HepG2 (cell line): Measurements from ENCODE around the gene TTC23L. TPM values are rescaled to one million over a fixed set of nuclear protein-coding genes. Genes with fewer than 3 reads are reported as not detected.

ENCODE experiments used
- BORCS8-MEF2B ChIP-seq: sonication (generic); formaldehyde crosslinking; IDR thresholded peaks from 2 replicates; pipeline ENCODE4 v1.8.0; 2022; ENCODE audit warnings: mild to moderate bottlenecking, missing genetic modification reagents
- CREB1 ChIP-seq, 2 experiments: fragments of 450-650 bp in 1 of 2; IDR thresholded peaks; 2 replicates each; pipeline ENCODE4 v1.6.1; 2016 to 2017; ENCODE audit warnings: control low read depth in 1 of 2, mild to moderate bottlenecking in 1 of 2, missing compliant biosample characterization in 1 of 2, missing genetic modification characterization in 1 of 2
- CREM ChIP-seq, 2 experiments: sonication (generic) in 1 of 2; formaldehyde crosslinking in 1 of 2; IDR thresholded peaks; 2 replicates each; pipeline versions ENCODE4 v1.4.0 to v1.6.1; 2016 to 2020; ENCODE audit warnings: antibody characterized with exemption in 1 of 2, mild to moderate bottlenecking in 1 of 2, missing genetic modification reagents in 1 of 2
- DNMT3B ChIP-seq: conservative IDR thresholded peaks from 2 replicates; pipeline ENCODE4 v1.6.1; 2016; ENCODE audit warnings: missing biosample characterization, control low read depth
- KLF9 ChIP-seq: IDR thresholded peaks from 2 replicates; pipeline ENCODE4 v1.6.1; 2016; ENCODE audit warnings: low read depth
- PAWR ChIP-seq: sonication (generic); formaldehyde crosslinking; IDR thresholded peaks from 2 replicates; pipeline ENCODE4 v1.4.0; 2020; ENCODE audit warnings: missing genetic modification reagents, mild to moderate bottlenecking, borderline replicate concordance
- SNAI1 ChIP-seq: sonication (generic); formaldehyde crosslinking; IDR thresholded peaks from 2 replicates; pipeline ENCODE4 v1.5.0; 2020; ENCODE audit warnings: mild to moderate bottlenecking, missing genetic modification reagents, borderline replicate concordance
- SP140L ChIP-seq: sonication (generic); formaldehyde crosslinking; IDR thresholded peaks from 2 replicates; pipeline ENCODE4 v1.4.0; 2020; ENCODE audit warnings: missing genetic modification reagents, borderline replicate concordance
- ZMAT3 ChIP-seq: sonication (generic); formaldehyde crosslinking; conservative IDR thresholded peaks from 2 replicates; pipeline ENCODE4 v1.7.0; 2021; ENCODE audit warnings: missing genetic modification reagents
- ZNF816 ChIP-seq: sonication (generic); formaldehyde crosslinking; IDR thresholded peaks from 2 replicates; pipeline ENCODE4 v1.8.0; 2022; ENCODE audit warnings: missing genetic modification reagents, mild to moderate bottlenecking, borderline replicate concordance
- polyA plus RNA-seq, 8 experiments: library from polyadenylated mRNA; depleted of rRNA in 3 of 8; stranded (reverse) in 7 of 8; unstranded in 1 of 8; fragments of >200 nt; fragmentation: Illumina TruSeq in 4 of 8; extraction: Trizol in 4 of 8; gene quantifications; 2 replicates each; pipeline versions ENCODE4 v1.2.1 to v1.2.3, GENCODE V29; 2011 to 2016; ENCODE audit warnings: low read depth in 4 of 8, missing spikeins in 1 of 8, mixed read lengths in 1 of 8; ENCODE audit not compliant: insufficient read depth in 1 of 8
- total RNA-seq, 5 experiments: library from RNA; depleted of rRNA; stranded (reverse); fragments of >200 nt; fragmentation: Illumina TruSeq; extraction: Trizol; gene quantifications; 2 replicates each; pipeline ENCODE4 v1.2.3, GENCODE V29; 2016; ENCODE audit warnings: low read depth in 1 of 5
- TF ChIP-seq, protein P1 (sequence below): sonication (generic); formaldehyde crosslinking; IDR thresholded peaks from 2 replicates; pipeline ENCODE4 v1.4.0; 2020; ENCODE audit warnings: missing genetic modification reagents
- TF ChIP-seq, protein P2 (sequence below): sonication (generic); formaldehyde crosslinking; IDR thresholded peaks from 2 replicates; pipeline ENCODE4 v1.8.0; 2022; ENCODE audit warnings: missing genetic modification reagents, low read depth, mild to moderate bottlenecking, borderline replicate concordance
- TF ChIP-seq, protein P3 (sequence below): sonication (generic); formaldehyde crosslinking; IDR thresholded peaks from 2 replicates; pipeline ENCODE4 v1.5.0; 2020; ENCODE audit warnings: missing genetic modification reagents
- TF ChIP-seq, protein P4 (sequence below): sonication (generic); formaldehyde crosslinking; IDR thresholded peaks from 2 replicates; pipeline ENCODE4 v1.5.0; 2020; ENCODE audit warnings: mild to moderate bottlenecking, missing genetic modification reagents
- TF ChIP-seq, protein P5 (sequence below): sonication (generic); formaldehyde crosslinking; IDR thresholded peaks from 2 replicates; pipeline ENCODE4 v1.8.1; 2023; ENCODE audit warnings: mild to moderate bottlenecking, moderate library complexity, missing genetic modification reagents
- TF ChIP-seq, protein P6 (sequence below), 2 experiments: fragments of 450-650 bp in 1 of 2; sonication (generic) in 1 of 2; formaldehyde crosslinking; IDR thresholded peaks; 2 replicates each; pipeline versions ENCODE4 v1.5.0 to v1.8.0; 2020 to 2022; ENCODE audit warnings: mild to moderate bottlenecking in 1 of 2, missing genetic modification reagents in 1 of 2

Gene TTC23L
- total and polyA plus RNA-seq, 2 of the 13 experiments (the other 11 are each of a cell fraction or from before 2014, with no cell fraction given) = 0.37 to 1.4 TPM

DNA sequence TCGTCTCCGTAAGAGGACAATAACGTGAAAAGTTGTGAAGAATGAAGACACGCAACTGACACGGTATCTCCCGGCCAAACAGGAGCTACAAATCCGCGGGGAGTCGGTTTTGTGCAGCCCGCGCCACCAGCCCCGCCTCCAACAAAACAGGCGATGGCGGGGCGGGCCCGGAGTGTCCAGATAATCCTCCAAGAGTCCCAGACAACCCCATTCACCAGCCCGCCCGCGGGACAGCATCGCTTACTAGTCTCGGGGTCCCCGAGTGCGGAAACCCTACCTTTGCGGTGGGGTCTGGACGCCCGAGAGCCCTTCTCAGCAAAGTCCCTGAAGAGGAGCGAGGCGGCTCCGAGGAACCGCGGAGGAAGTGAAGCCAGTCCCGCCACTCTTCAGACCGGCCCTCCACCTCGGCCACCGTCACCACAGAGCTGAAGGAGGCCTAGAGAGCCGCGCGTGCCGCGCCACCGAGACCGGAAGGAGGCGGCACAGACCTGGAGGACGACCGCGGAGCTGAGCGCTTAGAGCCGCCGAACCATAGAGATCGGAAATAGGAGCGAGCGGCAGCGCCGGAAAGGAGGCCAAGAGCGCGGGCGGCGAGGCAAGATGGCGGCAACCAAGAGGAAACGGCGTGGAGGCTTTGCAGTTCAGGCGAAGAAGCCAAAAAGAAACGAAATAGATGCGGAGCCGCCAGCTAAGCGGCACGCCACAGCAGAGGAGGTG is 76.3 kb downstream of the TTC23L start, which contains the start of the genes BRIX1 and RAD1 (continued):
- peak; percentile 60; the same call in 1 of the 2 replicates for TF ChIP-seq BORCS8-MEF2B (CRISPR knock-in tag)
- peak; percentile 84; the same call in 1 of the 2 replicates for TF ChIP-seq PAWR (CRISPR knock-in tag)
- TF ChIP-seq CREM (IDR thresholded peaks at IDR 0.05) = peak; percentile 86
- TF ChIP-seq CREM (CRISPR knock-in tag; IDR thresholded peaks at IDR 0.05) = no peak
- TF ChIP-seq SP140L (CRISPR knock-in tag) = peak; percentile 26; the same call in 1 of the 2 replicates
- TF ChIP-seq SNAI1 (CRISPR knock-in tag) = peak; percentile 64; the same call in 1 of the 2 replicates
- TF ChIP-seq, protein P1, sequence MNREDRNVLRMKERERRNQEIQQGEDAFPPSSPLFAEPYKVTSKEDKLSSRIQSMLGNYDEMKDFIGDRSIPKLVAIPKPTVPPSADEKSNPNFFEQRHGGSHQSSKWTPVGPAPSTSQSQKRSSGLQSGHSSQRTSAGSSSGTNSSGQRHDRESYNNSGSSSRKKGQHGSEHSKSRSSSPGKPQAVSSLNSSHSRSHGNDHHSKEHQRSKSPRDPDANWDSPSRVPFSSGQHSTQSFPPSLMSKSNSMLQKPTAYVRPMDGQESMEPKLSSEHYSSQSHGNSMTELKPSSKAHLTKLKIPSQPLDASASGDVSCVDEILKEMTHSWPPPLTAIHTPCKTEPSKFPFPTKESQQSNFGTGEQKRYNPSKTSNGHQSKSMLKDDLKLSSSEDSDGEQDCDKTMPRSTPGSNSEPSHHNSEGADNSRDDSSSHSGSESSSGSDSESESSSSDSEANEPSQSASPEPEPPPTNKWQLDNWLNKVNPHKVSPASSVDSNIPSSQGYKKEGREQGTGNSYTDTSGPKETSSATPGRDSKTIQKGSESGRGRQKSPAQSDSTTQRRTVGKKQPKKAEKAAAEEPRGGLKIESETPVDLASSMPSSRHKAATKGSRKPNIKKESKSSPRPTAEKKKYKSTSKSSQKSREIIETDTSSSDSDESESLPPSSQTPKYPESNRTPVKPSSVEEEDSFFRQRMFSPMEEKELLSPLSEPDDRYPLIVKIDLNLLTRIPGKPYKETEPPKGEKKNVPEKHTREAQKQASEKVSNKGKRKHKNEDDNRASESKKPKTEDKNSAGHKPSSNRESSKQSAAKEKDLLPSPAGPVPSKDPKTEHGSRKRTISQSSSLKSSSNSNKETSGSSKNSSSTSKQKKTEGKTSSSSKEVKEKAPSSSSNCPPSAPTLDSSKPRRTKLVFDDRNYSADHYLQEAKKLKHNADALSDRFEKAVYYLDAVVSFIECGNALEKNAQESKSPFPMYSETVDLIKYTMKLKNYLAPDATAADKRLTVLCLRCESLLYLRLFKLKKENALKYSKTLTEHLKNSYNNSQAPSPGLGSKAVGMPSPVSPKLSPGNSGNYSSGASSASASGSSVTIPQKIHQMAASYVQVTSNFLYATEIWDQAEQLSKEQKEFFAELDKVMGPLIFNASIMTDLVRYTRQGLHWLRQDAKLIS = no peak; the same call in 1 of the 2 replicates
- 0 out of 2 replicates have a peak, but pooled peaks have one; percentile 54 for TF ChIP-seq ZNF816
- TF ChIP-seq ZMAT3 (CRISPR knock-in tag) = peak; percentile 40; the same call in 1 of the 2 replicates
- peak; percentile 55; the same call in 1 of the 2 replicates for TF ChIP-seq CREB1 (IDR thresholded peaks at IDR 0.05)
- peak; percentile 73; the same call in 1 of the 2 replicates for TF ChIP-seq CREB1 (CRISPR knock-in tag; IDR thresholded peaks at IDR 0.05)
- TF ChIP-seq, protein P2, sequence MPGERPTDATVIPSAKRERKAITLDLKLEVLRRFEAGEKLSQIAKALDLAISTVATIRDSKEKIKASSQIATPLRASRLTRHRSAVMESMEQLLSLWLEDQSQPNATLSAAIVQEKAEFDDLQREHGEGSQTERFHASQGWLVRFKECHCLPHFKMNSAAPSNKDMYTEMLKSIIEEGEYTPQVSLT (CRISPR knock-in tag) = no peak
- peak; percentile 74 for TF ChIP-seq DNMT3B (CRISPR knock-in tag)
- TF ChIP-seq, protein P3, sequence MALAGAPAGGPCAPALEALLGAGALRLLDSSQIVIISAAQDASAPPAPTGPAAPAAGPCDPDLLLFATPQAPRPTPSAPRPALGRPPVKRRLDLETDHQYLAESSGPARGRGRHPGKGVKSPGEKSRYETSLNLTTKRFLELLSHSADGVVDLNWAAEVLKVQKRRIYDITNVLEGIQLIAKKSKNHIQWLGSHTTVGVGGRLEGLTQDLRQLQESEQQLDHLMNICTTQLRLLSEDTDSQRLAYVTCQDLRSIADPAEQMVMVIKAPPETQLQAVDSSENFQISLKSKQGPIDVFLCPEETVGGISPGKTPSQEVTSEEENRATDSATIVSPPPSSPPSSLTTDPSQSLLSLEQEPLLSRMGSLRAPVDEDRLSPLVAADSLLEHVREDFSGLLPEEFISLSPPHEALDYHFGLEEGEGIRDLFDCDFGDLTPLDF (CRISPR knock-in tag) = peak; percentile 94
- TF ChIP-seq, protein P4, sequence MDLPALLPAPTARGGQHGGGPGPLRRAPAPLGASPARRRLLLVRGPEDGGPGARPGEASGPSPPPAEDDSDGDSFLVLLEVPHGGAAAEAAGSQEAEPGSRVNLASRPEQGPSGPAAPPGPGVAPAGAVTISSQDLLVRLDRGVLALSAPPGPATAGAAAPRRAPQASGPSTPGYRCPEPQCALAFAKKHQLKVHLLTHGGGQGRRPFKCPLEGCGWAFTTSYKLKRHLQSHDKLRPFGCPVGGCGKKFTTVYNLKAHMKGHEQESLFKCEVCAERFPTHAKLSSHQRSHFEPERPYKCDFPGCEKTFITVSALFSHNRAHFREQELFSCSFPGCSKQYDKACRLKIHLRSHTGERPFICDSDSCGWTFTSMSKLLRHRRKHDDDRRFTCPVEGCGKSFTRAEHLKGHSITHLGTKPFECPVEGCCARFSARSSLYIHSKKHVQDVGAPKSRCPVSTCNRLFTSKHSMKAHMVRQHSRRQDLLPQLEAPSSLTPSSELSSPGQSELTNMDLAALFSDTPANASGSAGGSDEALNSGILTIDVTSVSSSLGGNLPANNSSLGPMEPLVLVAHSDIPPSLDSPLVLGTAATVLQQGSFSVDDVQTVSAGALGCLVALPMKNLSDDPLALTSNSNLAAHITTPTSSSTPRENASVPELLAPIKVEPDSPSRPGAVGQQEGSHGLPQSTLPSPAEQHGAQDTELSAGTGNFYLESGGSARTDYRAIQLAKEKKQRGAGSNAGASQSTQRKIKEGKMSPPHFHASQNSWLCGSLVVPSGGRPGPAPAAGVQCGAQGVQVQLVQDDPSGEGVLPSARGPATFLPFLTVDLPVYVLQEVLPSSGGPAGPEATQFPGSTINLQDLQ (CRISPR knock-in tag) = peak; percentile 85; the same call in 1 of the 2 replicates
- TF ChIP-seq, protein P5, sequence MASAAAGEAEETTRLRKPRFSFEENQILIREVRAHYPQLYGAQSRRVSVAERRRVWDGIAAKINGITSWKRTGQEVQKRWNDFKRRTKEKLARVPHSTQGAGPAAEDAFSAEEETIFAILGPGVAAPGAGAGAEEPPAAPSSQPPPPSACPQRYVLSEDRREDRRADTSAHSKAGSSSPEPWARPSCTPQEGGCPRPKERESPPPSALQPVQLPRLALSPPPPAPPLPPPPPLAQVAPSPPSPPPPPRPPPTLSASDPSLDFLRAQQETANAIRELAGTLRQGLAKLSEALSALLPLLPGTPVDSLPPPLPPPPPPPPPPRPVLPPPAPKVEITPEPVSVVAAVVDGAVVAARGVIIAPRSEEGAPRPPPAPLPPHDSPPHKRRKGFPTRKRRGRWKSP (CRISPR knock-in tag) = peak; percentile 60
- peak; percentile 43 for TF ChIP-seq KLF9 (CRISPR knock-in tag)
- TF ChIP-seq, protein P6, sequence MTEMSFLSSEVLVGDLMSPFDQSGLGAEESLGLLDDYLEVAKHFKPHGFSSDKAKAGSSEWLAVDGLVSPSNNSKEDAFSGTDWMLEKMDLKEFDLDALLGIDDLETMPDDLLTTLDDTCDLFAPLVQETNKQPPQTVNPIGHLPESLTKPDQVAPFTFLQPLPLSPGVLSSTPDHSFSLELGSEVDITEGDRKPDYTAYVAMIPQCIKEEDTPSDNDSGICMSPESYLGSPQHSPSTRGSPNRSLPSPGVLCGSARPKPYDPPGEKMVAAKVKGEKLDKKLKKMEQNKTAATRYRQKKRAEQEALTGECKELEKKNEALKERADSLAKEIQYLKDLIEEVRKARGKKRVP (CRISPR knock-in tag; IDR thresholded peaks at IDR 0.05) = peak in 1 of 2 experiments; percentile 54; a peak in 1 of 4 replicates
